Neural cell (in vitro differentiated cells): Measurements from ENCODE around the gene PLA2G4C.

Experiments used
- CTCF ChIP-seq: fragments of 450-650 bp; IDR thresholded peaks from 2 replicates; pipeline ENCODE4 v1.5.1; 2014; ENCODE audit warnings: antibody characterized with exemption, mild to moderate bottlenecking, moderate library complexity; ENCODE audit not compliant: poor library complexity, severe bottlenecking
- EP300 ChIP-seq: fragments of 450-650 bp; conservative IDR thresholded peaks from 2 replicates; pipeline ENCODE4 v1.6.1; 2014; ENCODE audit warnings: antibody characterized with exemption, mild to moderate bottlenecking, moderate library complexity; ENCODE audit not compliant: poor library complexity, severe bottlenecking
- POLR2AphosphoS5 ChIP-seq: IDR thresholded peaks from 2 replicates; pipeline ENCODE4 v1.6.1; 2012
- RAD21 ChIP-seq: fragments of 450-650 bp; conservative IDR thresholded peaks from 2 replicates; pipeline ENCODE4 v1.6.1; 2014; ENCODE audit warnings: antibody characterized with exemption, mild to moderate bottlenecking, moderate library complexity
- TF ChIP-seq, protein P1 (sequence below): IDR thresholded peaks from 2 replicates; pipeline ENCODE4 v1.6.1; 2012; ENCODE audit warnings: borderline replicate concordance

GRCh38 chr19:48051335-48052033 lies 59.1 kb downstream of the PLA2G4C start:
- TF ChIP-seq CTCF (no peak), POLR2AphosphoS5 (no peak), RAD21 (no peak), EP300 (no peak)
- TF ChIP-seq, protein P1, sequence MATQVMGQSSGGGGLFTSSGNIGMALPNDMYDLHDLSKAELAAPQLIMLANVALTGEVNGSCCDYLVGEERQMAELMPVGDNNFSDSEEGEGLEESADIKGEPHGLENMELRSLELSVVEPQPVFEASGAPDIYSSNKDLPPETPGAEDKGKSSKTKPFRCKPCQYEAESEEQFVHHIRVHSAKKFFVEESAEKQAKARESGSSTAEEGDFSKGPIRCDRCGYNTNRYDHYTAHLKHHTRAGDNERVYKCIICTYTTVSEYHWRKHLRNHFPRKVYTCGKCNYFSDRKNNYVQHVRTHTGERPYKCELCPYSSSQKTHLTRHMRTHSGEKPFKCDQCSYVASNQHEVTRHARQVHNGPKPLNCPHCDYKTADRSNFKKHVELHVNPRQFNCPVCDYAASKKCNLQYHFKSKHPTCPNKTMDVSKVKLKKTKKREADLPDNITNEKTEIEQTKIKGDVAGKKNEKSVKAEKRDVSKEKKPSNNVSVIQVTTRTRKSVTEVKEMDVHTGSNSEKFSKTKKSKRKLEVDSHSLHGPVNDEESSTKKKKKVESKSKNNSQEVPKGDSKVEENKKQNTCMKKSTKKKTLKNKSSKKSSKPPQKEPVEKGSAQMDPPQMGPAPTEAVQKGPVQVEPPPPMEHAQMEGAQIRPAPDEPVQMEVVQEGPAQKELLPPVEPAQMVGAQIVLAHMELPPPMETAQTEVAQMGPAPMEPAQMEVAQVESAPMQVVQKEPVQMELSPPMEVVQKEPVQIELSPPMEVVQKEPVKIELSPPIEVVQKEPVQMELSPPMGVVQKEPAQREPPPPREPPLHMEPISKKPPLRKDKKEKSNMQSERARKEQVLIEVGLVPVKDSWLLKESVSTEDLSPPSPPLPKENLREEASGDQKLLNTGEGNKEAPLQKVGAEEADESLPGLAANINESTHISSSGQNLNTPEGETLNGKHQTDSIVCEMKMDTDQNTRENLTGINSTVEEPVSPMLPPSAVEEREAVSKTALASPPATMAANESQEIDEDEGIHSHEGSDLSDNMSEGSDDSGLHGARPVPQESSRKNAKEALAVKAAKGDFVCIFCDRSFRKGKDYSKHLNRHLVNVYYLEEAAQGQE = no peak
